SH-SY5Y (cell line): ENCODE results near the gene ACSL6.

Source experiments
- GATA2 ChIP-seq: IDR thresholded peaks from 2 replicates; pipeline ENCODE4 v1.6.1; 2011; ENCODE audit warnings: mild to moderate bottlenecking, low read depth, low read length
- GATA3 ChIP-seq: IDR thresholded peaks from 2 replicates; pipeline ENCODE4 v1.6.1; 2011; ENCODE audit warnings: low read depth, mild to moderate bottlenecking, low read length, moderate library complexity

GRCh38 chr5:132008961-132009680, 2.3 kb downstream of the ACSL6 start:
- TF ChIP-seq GATA2 (no peak), GATA3 (no peak)
